Measurements from ENCODE around the gene GNPTAB.

DNA sequence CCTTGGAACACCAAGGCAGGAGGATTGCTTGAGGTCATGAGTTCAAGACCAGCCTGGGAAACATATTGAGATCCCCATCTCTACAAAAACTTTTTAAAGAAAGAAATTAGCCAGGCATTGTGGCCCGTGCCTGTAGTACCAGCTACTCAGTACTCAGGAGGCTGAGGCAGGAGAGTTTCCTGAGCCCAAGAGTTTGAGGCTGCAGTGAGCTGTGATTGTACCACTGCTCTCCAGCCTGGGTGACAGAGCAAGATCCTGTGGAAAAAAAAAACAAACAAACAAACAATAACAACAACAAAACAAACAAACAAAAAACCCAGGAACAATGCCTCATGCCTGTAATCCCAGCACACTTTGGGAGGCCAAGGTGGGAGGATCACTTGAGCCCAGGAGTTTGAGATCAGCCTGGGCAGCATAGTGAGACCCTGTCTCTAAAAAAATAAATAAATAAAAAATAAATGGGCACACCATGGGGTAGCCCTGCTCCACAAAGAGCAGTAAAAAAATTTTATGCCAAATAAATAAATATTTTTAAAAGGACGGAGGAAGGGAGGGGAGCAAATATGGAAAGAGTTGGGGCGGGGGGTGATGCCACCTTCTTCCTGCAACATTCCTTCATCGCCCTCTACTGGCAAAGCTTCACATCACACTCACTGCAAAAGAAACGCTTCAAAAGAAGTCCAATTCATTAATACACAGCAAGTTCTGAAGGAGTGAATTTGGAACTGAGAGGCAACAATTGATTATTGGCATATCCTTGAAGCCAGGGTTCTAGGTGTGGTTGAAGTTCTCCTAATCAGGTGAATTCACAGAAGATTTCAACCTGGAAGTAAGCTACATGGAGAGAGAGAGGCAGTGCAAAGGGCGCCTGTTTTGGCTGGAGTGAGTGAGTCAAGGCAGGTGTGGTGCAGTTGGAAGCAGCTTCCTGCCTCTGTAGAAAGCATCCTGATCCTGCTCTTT, 8.8 kb upstream of the GNPTAB start:
- TF ChIP-seq, protein P1, sequence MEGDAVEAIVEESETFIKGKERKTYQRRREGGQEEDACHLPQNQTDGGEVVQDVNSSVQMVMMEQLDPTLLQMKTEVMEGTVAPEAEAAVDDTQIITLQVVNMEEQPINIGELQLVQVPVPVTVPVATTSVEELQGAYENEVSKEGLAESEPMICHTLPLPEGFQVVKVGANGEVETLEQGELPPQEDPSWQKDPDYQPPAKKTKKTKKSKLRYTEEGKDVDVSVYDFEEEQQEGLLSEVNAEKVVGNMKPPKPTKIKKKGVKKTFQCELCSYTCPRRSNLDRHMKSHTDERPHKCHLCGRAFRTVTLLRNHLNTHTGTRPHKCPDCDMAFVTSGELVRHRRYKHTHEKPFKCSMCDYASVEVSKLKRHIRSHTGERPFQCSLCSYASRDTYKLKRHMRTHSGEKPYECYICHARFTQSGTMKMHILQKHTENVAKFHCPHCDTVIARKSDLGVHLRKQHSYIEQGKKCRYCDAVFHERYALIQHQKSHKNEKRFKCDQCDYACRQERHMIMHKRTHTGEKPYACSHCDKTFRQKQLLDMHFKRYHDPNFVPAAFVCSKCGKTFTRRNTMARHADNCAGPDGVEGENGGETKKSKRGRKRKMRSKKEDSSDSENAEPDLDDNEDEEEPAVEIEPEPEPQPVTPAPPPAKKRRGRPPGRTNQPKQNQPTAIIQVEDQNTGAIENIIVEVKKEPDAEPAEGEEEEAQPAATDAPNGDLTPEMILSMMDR (IDR thresholded peaks at IDR 0.05; ENCODE audit: low read depth, low read length) = peak; percentile 83
- no peak for TF ChIP-seq EZH2phosphoT487 (IDR thresholded peaks at IDR 0.05; ENCODE audit: low read depth)
